ENCODE data around the gene CD79A.

The CD79A gene

GRCh38 chr19:41898235-41898634, 21.2 kb downstream of the CD79A start:
- TF ChIP-seq, protein P1, sequence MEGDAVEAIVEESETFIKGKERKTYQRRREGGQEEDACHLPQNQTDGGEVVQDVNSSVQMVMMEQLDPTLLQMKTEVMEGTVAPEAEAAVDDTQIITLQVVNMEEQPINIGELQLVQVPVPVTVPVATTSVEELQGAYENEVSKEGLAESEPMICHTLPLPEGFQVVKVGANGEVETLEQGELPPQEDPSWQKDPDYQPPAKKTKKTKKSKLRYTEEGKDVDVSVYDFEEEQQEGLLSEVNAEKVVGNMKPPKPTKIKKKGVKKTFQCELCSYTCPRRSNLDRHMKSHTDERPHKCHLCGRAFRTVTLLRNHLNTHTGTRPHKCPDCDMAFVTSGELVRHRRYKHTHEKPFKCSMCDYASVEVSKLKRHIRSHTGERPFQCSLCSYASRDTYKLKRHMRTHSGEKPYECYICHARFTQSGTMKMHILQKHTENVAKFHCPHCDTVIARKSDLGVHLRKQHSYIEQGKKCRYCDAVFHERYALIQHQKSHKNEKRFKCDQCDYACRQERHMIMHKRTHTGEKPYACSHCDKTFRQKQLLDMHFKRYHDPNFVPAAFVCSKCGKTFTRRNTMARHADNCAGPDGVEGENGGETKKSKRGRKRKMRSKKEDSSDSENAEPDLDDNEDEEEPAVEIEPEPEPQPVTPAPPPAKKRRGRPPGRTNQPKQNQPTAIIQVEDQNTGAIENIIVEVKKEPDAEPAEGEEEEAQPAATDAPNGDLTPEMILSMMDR (IDR thresholded peaks at IDR 0.05), result no peak

GRCh38 chr19:41901707-41902360, 24.8 kb downstream of the CD79A start:
- TF ChIP-seq, protein P1 (IDR thresholded peaks at IDR 0.05), result no peak

GRCh38 chr19:41902594-41902993, 25.5 kb downstream of the CD79A start:
- TF ChIP-seq, protein P1 (IDR thresholded peaks at IDR 0.05), result no peak

DNA sequence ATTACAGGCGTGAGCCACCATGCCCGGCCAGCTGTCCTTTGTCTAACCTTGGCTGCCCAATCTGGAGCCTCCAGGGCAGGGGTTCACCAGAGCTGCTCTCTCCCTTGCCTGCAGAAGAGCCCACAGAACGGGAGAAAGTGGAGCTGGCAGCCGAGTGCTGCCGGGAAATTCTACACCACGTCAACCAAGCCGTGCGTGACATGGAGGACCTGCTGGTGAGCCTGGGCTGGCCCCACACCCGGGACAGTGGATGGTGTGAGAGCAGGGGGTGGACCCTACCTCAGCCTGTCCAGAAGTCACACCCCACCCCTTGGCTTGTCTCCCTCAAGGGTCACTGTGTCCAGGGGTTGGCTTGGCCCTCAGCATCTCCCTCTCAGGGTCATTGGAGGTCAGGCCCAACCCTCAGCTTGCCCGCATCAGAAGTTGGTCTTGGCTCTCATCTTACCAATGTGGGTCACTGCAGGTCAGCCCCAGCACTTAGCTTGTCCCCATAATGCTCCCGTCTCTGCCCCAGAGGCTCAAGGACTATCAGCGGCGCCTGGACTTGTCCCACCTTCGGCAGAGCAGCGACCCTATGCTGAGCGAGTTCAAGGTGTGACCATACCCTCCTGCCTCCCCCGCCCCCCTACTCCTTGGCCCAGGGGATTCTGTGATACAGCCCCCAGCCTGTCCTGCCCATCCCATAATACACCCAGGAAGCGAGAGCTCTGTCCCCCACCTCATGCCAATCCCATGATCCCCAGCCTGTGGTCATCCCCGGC, 26.3 kb downstream of the CD79A start:
- TF ChIP-seq, protein P1 (IDR thresholded peaks at IDR 0.05), result no peak

GRCh38 chr19:41904118-41904870, 27.2 kb downstream of the CD79A start:
- TF ChIP-seq, protein P1 (IDR thresholded peaks at IDR 0.05), result no peak

DNA sequence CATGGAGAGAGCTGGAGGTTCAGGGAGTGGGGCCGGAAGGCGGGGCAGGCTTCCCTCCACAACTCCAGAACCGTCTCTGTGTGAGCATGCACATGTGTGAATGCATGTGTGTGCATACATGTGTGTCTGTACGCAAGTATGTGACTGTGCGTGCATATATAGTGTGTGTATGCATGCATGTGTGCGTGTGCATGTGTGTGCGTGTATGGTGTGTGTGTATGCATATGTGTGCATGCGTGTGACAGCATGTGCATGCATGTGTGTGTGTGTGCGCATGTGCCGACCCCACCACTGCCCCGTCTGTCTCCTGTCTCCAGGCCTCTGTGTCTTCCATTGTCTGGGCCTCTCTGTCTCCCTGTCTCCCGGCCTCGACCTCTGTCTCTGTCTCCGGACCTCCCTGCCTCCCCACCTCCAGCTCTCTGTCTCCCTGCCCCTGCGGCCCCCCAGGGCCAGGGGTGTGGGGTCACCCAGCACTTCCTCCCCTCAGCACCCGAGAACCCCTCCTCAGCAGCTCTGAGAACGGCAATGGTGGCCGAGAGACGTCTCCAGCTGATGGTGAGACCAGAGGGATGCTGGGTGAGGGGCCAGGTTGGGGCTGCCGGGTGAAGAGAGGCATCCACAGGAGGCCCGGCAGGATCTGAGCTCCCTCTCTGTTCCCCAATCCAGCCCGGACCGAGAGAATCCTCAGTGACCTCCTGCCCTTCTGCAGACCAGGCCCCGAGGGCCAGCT, 28.4 kb downstream of the CD79A start:
- TF ChIP-seq, protein P1 (IDR thresholded peaks at IDR 0.05), result no peak

GRCh38 chr19:41906271-41906670, 29.2 kb downstream of the CD79A start:
- TF ChIP-seq, protein P1 (IDR thresholded peaks at IDR 0.05), result no peak
